ENCODE measurements around the gene MYO3B. TPM values are rescaled to one million over a fixed set of nuclear protein-coding genes. Genes with fewer than 3 reads are reported as not detected.

Gene MYO3B
- total and polyA plus RNA-seq, 2 of the 8 experiments (the other 6 are each of a cell fraction or from before 2014, with no cell fraction given), result 0.17 to 0.19 TPM

DNA sequence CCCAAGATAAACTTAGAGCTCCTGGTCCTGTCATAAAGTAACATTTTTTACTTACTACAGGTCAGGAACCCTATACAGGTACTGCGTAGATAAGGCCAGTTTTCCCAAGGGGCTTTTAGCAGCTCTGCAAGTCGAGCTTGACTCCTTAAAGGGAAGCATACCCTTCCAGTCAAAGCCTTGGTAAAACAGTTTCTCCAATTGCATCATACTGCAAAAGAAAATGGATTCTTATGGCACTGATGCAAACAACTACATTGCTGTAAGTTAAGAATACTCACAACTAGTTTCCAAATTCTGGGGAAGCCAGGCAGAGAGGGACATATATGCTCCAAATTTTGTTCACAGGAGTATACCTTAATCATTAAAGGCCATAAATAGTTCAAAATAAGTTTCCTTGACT, 31.0 kb downstream of the MYO3B start (continued):
- TF ChIP-seq, protein P1, sequence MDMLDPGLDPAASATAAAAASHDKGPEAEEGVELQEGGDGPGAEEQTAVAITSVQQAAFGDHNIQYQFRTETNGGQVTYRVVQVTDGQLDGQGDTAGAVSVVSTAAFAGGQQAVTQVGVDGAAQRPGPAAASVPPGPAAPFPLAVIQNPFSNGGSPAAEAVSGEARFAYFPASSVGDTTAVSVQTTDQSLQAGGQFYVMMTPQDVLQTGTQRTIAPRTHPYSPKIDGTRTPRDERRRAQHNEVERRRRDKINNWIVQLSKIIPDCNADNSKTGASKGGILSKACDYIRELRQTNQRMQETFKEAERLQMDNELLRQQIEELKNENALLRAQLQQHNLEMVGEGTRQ (IDR thresholded peaks at IDR 0.05; ENCODE audit: low read length), result no peak
- no peak for TF ChIP-seq BRCA1 (IDR thresholded peaks at IDR 0.05; ENCODE audit: low read depth, low read length)
